Body of pancreas (tissue), 4 donors: Measurements from ENCODE around the gene MKI67.

ENCODE experiments used
- CTCF ChIP-seq, 7 experiments: fragments of 450-650 bp in 4 of 7; fragments of 200-600 bp in 3 of 7; sonication (generic) in 3 of 7; IDR thresholded peaks; one replicate each; pipeline ENCODE4 v1.5.1; 2016 to 2019; ENCODE audit warnings: antibody characterized with exemption in 7 of 7
- POLR2A ChIP-seq, 3 donors: fragments of 450-650 bp; IDR thresholded peaks; one replicate each; pipeline ENCODE4 v1.6.1; 2016; ENCODE audit warnings: antibody characterized with exemption in 3 of 3, mild to moderate bottlenecking in 2 of 3

DNA sequence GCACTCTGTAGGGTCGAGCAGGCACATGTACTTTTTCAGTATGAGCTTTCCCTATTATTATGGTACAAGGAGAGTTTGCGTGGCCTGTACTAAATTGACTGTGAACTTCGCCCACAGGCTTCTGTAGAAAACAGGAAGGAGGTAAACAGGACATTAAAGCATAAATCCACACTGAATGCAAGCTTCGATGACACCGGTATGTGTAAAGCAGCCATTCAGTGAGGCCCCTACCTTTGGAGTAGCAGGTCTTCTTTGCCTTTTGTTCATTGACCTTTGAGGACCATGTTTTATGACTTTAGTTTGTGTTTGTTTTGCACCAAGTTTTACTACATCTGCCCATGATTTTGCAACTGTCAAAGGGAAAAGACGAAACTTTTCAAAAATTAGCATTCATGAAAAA, 14.5 kb downstream of the MKI67 start:
- no peak for TF ChIP-seq CTCF (IDR thresholded peaks at IDR 0.05)
- TF ChIP-seq POLR2A (IDR thresholded peaks at IDR 0.05), result no peak
